RWPE2 (cell line): Measurements from ENCODE around the gene ITCH.
"Not testable (repeated sequence)": the region's sequence is repeated elsewhere in the genome, so short reads cannot be mapped to it uniquely, and the experiment has no call there.

Experiments used
- ATAC-seq: fragments of 200-7000 bp; cut with Tn5 transposase; 3 replicates; pipeline ENCODE4 v1.9.1; 2021; ENCODE audit warnings: low read depth
- DNase-seq: peaks from one replicate; pipeline ENCODE4 v3.0.0-alpha.2; 2020; ENCODE audit warnings: low spot score
- H3K27ac ChIP-seq: fragments of 450-650 bp; 2 replicates; pipeline ENCODE4 v1.5.1; 2017; ENCODE audit warnings: mild to moderate bottlenecking; ENCODE audit not compliant: poor library complexity, severe bottlenecking
- H3K27me3 ChIP-seq: fragments of 250-450 bp; sonication (Bioruptor Pico); 2 replicates; pipeline ENCODE4 v1.5.1; 2021; ENCODE audit warnings: mild to moderate bottlenecking, moderate library complexity; ENCODE audit not compliant: insufficient read depth, poor library complexity, severe bottlenecking
- H3K36me3 ChIP-seq: fragments of 250-450 bp; sonication (Bioruptor Pico); 2 replicates; pipeline ENCODE4 v1.5.1; 2020; ENCODE audit warnings: low read depth, mild to moderate bottlenecking, moderate library complexity
- H3K4me1 ChIP-seq: fragments of 250-450 bp; sonication (Bioruptor Pico); 2 replicates; pipeline ENCODE4 v1.5.1; 2021; ENCODE audit warnings: mild to moderate bottlenecking, moderate library complexity; ENCODE audit not compliant: insufficient read depth, poor library complexity, severe bottlenecking
- H3K4me3 ChIP-seq: fragments of 250-450 bp; sonication (Bioruptor Pico); 2 replicates; pipeline ENCODE4 v1.5.1; 2021; ENCODE audit warnings: mild to moderate bottlenecking, moderate library complexity; ENCODE audit not compliant: severe bottlenecking
- H3K9me3 ChIP-seq: fragments of 250-450 bp; sonication (Bioruptor Pico); 2 replicates; pipeline ENCODE4 v1.5.1; 2021; ENCODE audit warnings: mild to moderate bottlenecking, moderate library complexity; ENCODE audit not compliant: severe bottlenecking
- CTCF ChIP-seq: fragments of 450-650 bp; IDR thresholded peaks from one replicate; pipeline ENCODE4 v1.5.1; 2017; ENCODE audit warnings: mild to moderate bottlenecking, moderate library complexity; ENCODE audit not compliant: poor library complexity, severe bottlenecking

The ITCH gene

GRCh38 chr20:34495916-34496315, 132.8 kb downstream of the ITCH start:
- DNase-seq: no peak
- no peaks in the 10 kb centered on the region for H3K9me3 ChIP-seq

GRCh38 chr20:34497596-34497995, 134.5 kb downstream of the ITCH start:
- not testable (repeated sequence) for DNase-seq, ATAC-seq, H3K27me3 ChIP-seq, H3K9me3 ChIP-seq, H3K4me3 ChIP-seq, H3K27ac ChIP-seq, H3K4me1 ChIP-seq
- peaks cover 95% of the 10 kb centered on the region for H3K36me3 ChIP-seq

More at GRCh38 chr20:34495916-34496315, 132.8 kb downstream of the ITCH start:
- no peak overlapping the region for H3K4me3 ChIP-seq
- no peak for ATAC-seq
- no peak for TF ChIP-seq CTCF
- peaks cover 7% of the 10 kb centered on the region for H3K4me1 ChIP-seq
- H3K27me3 ChIP-seq: no peaks in the 10 kb centered on the region
- peaks cover 95% of the 10 kb centered on the region for H3K36me3 ChIP-seq
- no peak overlapping the region for H3K27ac ChIP-seq

- no peak for DNase-seq
- H3K27ac ChIP-seq: no peak overlapping the region
- no peak for TF ChIP-seq CTCF
- no peak for ATAC-seq
- no peak overlapping the region for H3K4me3 ChIP-seq
- H3K36me3 ChIP-seq: peaks cover 92% of the 10 kb centered on the region
- H3K27me3 ChIP-seq: no peaks in the 10 kb centered on the region
- peaks cover 7% of the 10 kb centered on the region for H3K4me1 ChIP-seq
- H3K9me3 ChIP-seq: no peaks in the 10 kb centered on the region
Observed at GRCh38 chr20:34500823-34501222, 137.8 kb downstream of the ITCH start.

GRCh38 chr20:34506480-34506879, 143.4 kb downstream of the ITCH start:
- no peak for DNase-seq
- Histone ChIP-seq H3K4me1 (no peaks in the 10 kb centered on the region), H3K4me3 (no peak overlapping the region), H3K36me3 (peaks cover 97% of the 10 kb centered on the region), H3K27me3 (no peaks in the 10 kb centered on the region), H3K27ac (no peak overlapping the region), H3K9me3 (no peaks in the 10 kb centered on the region)
- no peak for TF ChIP-seq CTCF
- ATAC-seq: no peak

- peaks cover 84% of the 10 kb centered on the region for H3K36me3 ChIP-seq
- no peaks in the 10 kb centered on the region for H3K27me3 ChIP-seq
- no peak overlapping the region for H3K4me3 ChIP-seq
- H3K4me1 ChIP-seq: no peaks in the 10 kb centered on the region
- no peak for DNase-seq
- H3K27ac ChIP-seq: no peak overlapping the region
- no peak for TF ChIP-seq CTCF
- ATAC-seq: no peak
- no peaks in the 10 kb centered on the region for H3K9me3 ChIP-seq
Observed at GRCh38 chr20:34507702-34508413, 144.8 kb downstream of the ITCH start.
